ENCODE results near the gene MEGF6.

DNA sequence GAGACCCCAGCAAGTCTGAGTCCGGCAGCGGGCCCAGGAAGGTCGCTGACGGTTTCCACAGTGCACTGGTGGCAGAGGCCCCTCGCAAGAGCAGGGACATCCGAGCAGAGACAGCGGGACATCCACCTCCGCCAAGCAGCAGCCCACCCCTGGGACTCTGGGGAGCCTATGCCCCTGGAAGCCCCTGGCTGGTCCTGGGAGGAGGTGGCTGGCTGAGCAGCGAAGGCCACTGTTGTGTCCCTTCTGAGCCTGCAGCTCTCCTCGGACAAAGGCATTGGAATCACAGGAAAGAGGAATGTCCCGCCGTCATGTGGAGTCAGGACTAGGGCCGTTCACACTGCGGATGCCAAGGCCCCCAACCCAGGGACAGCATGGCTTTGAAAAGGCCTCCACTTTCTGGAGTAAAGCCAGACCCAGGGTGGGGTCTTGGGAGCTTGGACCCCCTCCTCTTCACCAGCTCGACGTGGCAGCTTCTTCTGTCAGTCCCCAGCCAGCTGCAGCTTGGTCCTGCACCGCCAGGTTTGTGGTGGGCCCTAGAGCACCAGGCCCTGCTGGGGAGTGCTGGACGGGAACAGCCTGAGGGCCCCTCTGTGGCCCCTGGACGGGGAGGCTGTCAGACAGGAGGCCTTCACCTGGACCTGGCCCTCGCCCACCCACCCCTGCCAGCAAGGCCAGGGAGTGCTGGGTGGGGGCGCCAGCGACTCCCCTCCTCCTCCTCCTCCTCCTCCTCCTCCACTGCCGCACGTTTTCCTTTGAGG is 1.4 kb downstream of the MEGF6 start:
- TF ChIP-seq, protein P1, sequence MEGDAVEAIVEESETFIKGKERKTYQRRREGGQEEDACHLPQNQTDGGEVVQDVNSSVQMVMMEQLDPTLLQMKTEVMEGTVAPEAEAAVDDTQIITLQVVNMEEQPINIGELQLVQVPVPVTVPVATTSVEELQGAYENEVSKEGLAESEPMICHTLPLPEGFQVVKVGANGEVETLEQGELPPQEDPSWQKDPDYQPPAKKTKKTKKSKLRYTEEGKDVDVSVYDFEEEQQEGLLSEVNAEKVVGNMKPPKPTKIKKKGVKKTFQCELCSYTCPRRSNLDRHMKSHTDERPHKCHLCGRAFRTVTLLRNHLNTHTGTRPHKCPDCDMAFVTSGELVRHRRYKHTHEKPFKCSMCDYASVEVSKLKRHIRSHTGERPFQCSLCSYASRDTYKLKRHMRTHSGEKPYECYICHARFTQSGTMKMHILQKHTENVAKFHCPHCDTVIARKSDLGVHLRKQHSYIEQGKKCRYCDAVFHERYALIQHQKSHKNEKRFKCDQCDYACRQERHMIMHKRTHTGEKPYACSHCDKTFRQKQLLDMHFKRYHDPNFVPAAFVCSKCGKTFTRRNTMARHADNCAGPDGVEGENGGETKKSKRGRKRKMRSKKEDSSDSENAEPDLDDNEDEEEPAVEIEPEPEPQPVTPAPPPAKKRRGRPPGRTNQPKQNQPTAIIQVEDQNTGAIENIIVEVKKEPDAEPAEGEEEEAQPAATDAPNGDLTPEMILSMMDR (IDR thresholded peaks at IDR 0.05): no peak
- TF ChIP-seq EZH2 (IDR thresholded peaks at IDR 0.05; ENCODE audit: borderline replicate concordance, insufficient read depth, low read depth, low read length, poor library complexity, severe bottlenecking): no peak
